Vagina (tissue), 2 donors: ENCODE measurements around the gene IFT81.

Source experiments
- CTCF ChIP-seq, 3 experiments: fragments of 450-650 bp in 2 of 3; fragments of 200-600 bp in 1 of 3; sonication (generic) in 1 of 3; IDR thresholded peaks; one replicate each; pipeline ENCODE4 v1.5.1; 2017 to 2019; ENCODE audit warnings: antibody characterized with exemption in 3 of 3, mild to moderate bottlenecking in 2 of 3, moderate library complexity in 2 of 3
- POLR2A ChIP-seq, 2 donors: fragments of 450-650 bp; IDR thresholded peaks; one replicate each; pipeline ENCODE4 v1.6.1; 2017; ENCODE audit warnings: antibody characterized with exemption in 2 of 2, mild to moderate bottlenecking in 2 of 2, moderate library complexity in 2 of 2

DNA sequence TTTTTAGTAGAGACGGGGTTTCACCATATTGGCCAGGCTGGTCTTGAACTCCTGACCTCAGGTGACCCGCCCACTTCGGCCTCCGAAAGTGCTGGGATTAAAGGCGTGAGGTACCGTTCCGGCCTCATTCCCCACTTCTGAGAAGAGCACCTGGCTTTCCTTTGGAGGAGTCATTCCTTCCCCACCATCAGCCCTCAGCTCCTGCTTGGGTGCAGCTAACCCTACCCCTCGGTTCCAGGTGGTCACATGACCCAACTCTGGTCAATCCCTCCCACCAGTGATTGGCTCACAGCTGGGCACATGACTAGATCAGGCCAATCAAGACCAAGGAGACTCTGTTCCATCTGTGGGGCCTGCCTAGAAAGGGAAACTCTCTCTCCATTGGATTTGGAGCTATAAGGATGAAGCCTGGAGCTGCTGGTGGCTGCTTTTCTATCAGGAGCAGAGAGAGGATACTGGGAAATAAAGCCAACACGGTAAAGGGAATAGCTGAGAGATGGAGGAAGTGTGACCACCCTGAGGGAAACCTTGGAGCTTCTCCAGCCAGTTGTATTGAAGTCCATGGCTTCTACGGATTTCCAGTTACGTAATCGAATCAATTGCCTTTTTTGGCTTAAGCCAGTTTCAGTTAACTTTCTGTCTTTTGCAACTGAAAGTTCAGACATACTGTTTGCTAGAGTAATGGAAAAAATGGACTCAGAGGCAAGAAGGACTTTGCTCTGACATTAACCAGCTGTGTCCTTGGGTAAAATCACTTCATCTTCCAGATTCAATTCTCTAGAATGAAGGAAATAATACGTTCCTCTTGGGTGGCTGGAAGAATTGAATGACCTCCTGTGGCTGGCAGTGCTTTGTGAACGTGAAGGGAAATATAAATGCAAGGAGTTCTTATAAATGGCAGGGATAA is 19.7 kb upstream of the IFT81 start:
- TF ChIP-seq POLR2A (IDR thresholded peaks at IDR 0.05) (no peak), CTCF (IDR thresholded peaks at IDR 0.05) (no peak)
